ENCODE data around the gene ANXA5. TPM values are rescaled to one million over a fixed set of nuclear protein-coding genes. Genes with fewer than 3 reads are reported as not detected.

Gene ANXA5
- polyA plus RNA-seq, 1 of the 3 experiments (the other 2 are of a cell fraction), result 379 TPM

GRCh38 chr4:121740796-121741409, 44.1 kb upstream of the ANXA5 start:
- no peak overlapping the region for H2AFZ ChIP-seq (ENCODE audit: low read depth)
- POLR2A ChIA-PET, result no interaction called here
- TF ChIP-seq TAF1 (IDR thresholded peaks at IDR 0.05; ENCODE audit: borderline replicate concordance, low read depth, low read length) (no peak), TEAD4 (IDR thresholded peaks at IDR 0.05; ENCODE audit: borderline replicate concordance, insufficient read depth) (no peak), GATA2 (CRISPR knock-in tag; IDR thresholded peaks at IDR 0.05) (no peak)
- TF ChIP-seq, protein P1, sequence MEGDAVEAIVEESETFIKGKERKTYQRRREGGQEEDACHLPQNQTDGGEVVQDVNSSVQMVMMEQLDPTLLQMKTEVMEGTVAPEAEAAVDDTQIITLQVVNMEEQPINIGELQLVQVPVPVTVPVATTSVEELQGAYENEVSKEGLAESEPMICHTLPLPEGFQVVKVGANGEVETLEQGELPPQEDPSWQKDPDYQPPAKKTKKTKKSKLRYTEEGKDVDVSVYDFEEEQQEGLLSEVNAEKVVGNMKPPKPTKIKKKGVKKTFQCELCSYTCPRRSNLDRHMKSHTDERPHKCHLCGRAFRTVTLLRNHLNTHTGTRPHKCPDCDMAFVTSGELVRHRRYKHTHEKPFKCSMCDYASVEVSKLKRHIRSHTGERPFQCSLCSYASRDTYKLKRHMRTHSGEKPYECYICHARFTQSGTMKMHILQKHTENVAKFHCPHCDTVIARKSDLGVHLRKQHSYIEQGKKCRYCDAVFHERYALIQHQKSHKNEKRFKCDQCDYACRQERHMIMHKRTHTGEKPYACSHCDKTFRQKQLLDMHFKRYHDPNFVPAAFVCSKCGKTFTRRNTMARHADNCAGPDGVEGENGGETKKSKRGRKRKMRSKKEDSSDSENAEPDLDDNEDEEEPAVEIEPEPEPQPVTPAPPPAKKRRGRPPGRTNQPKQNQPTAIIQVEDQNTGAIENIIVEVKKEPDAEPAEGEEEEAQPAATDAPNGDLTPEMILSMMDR (IDR thresholded peaks at IDR 0.05), result no peak
- no peaks in the 10 kb centered on the region for H3K79me2 ChIP-seq (ENCODE audit: insufficient read depth)
- H3K36me3 ChIP-seq (replicated peaks in 1 of 2; ENCODE audit: control insufficient read depth in 1 of 2, insufficient read depth in 2 of 2, low read length in 1 of 2), result no peaks in the 10 kb centered on the region
- no peak overlapping the region for H3K27ac ChIP-seq (ENCODE audit: low read depth in 2 of 2, low read length in 1 of 2)
- CTCF ChIA-PET, result interaction anchor here (1.7 kb wide), 1 partner anchor 16 kb away, joined by 3 read pairs; no protein-coding TSS in a partner anchor
- no peak for DNase-seq
- H3K9me2 ChIP-seq, result no peaks in the 10 kb centered on the region
- H3K4me3 ChIP-seq (ENCODE audit: low read depth in 2 of 2, low read length in 1 of 2), result no peak overlapping the region
- no peaks in the 10 kb centered on the region for H3K9me3 ChIP-seq
- H3K27me3 ChIP-seq (ENCODE audit: insufficient read depth), result no peaks in the 10 kb centered on the region
- no peaks in the 10 kb centered on the region for H4K20me1 ChIP-seq (ENCODE audit: insufficient read depth)
- 80% methylated on average over 12 of the region's 12 CpGs for WGBS (ENCODE audit: low lambda C conversion rate)
- H3K4me2 ChIP-seq, result no peak overlapping the region
- H3K4me1 ChIP-seq (ENCODE audit: control insufficient read depth in 1 of 2, insufficient read depth in 2 of 2, low read depth in 1 of 2, low read length in 1 of 2), result peaks cover 0 to 2% of the 10 kb centered on the region in 2 experiments; a peak in 2 of 4 replicates
- no peaks in the 10 kb centered on the region for H3F3A ChIP-seq (replicated peaks; ENCODE audit: insufficient read depth)
- no peak overlapping the region for H3K9ac ChIP-seq

- TF ChIP-seq FOXJ3 (CRISPR knock-in tag; IDR thresholded peaks at IDR 0.05) (no peak), FOXM1 (IDR thresholded peaks at IDR 0.05; ENCODE audit: low read depth) (no peak), TCF12 (IDR thresholded peaks at IDR 0.05) (no peak), MEF2A (IDR thresholded peaks at IDR 0.05; ENCODE audit: borderline replicate concordance, low read depth) (no peak), POLR2AphosphoS5 (IDR thresholded peaks at IDR 0.05; ENCODE audit: low read depth, low read length) (no peak), GABPA (IDR thresholded peaks at IDR 0.05; ENCODE audit: low read depth) (no peak), YY1 (IDR thresholded peaks at IDR 0.05; ENCODE audit: low read depth) (no peak), SIN3A (IDR thresholded peaks at IDR 0.05; ENCODE audit: borderline replicate concordance, low read depth, low read length) (no peak), NFIC (IDR thresholded peaks at IDR 0.05; ENCODE audit: borderline replicate concordance) (no peak)
- TF ChIP-seq, protein P2, sequence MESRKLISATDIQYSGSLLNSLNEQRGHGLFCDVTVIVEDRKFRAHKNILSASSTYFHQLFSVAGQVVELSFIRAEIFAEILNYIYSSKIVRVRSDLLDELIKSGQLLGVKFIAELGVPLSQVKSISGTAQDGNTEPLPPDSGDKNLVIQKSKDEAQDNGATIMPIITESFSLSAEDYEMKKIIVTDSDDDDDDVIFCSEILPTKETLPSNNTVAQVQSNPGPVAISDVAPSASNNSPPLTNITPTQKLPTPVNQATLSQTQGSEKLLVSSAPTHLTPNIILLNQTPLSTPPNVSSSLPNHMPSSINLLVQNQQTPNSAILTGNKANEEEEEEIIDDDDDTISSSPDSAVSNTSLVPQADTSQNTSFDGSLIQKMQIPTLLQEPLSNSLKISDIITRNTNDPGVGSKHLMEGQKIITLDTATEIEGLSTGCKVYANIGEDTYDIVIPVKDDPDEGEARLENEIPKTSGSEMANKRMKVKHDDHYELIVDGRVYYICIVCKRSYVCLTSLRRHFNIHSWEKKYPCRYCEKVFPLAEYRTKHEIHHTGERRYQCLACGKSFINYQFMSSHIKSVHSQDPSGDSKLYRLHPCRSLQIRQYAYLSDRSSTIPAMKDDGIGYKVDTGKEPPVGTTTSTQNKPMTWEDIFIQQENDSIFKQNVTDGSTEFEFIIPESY (IDR thresholded peaks at IDR 0.05; ENCODE audit: borderline replicate concordance, low read depth), result no peak
- TF ChIP-seq, protein P3, sequence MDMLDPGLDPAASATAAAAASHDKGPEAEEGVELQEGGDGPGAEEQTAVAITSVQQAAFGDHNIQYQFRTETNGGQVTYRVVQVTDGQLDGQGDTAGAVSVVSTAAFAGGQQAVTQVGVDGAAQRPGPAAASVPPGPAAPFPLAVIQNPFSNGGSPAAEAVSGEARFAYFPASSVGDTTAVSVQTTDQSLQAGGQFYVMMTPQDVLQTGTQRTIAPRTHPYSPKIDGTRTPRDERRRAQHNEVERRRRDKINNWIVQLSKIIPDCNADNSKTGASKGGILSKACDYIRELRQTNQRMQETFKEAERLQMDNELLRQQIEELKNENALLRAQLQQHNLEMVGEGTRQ (IDR thresholded peaks at IDR 0.05; ENCODE audit: borderline replicate concordance, low read depth, low read length), result no peak
Measured at GRCh38 chr4:121739575-121739974, 42.8 kb upstream of the ANXA5 start.

More at GRCh38 chr4:121739575-121739974, 42.8 kb upstream of the ANXA5 start:
- DNase-seq, result no peak
- ChIA-PET CTCF (interaction anchor here (1.0 to 1.7 kb wide), 2 partner anchors 14 to 369 kb away, joined by 3 read pairs; no protein-coding TSS in a partner anchor), POLR2A (no interaction called here)
- H3K9me2 ChIP-seq, result no peaks in the 10 kb centered on the region
- H3K9me3 ChIP-seq, result no peaks in the 10 kb centered on the region
- H3K4me3 ChIP-seq (ENCODE audit: low read depth in 2 of 2, low read length in 1 of 2), result no peak overlapping the region
- H3K79me2 ChIP-seq (ENCODE audit: insufficient read depth), result no peaks in the 10 kb centered on the region
- 56% methylated on average over 2 of the region's 2 CpGs for WGBS (ENCODE audit: low lambda C conversion rate)
- H3K4me1 ChIP-seq (ENCODE audit: control insufficient read depth in 1 of 2, insufficient read depth in 2 of 2, low read depth in 1 of 2, low read length in 1 of 2), result peaks cover 0 to 2% of the 10 kb centered on the region in 2 experiments; a peak in 2 of 4 replicates
- H3K4me2 ChIP-seq, result no peak overlapping the region
- H3K27ac ChIP-seq (ENCODE audit: low read depth in 2 of 2, low read length in 1 of 2), result no peak overlapping the region
- H3K27me3 ChIP-seq (ENCODE audit: insufficient read depth), result no peaks in the 10 kb centered on the region
- no peak overlapping the region for H3K9ac ChIP-seq
- H2AFZ ChIP-seq (ENCODE audit: low read depth), result peak overlapping the region; percentile 39
- H4K20me1 ChIP-seq (ENCODE audit: insufficient read depth), result no peaks in the 10 kb centered on the region
- H3F3A ChIP-seq (replicated peaks; ENCODE audit: insufficient read depth), result no peaks in the 10 kb centered on the region
- H3K36me3 ChIP-seq (replicated peaks in 1 of 2; ENCODE audit: control insufficient read depth in 1 of 2, insufficient read depth in 2 of 2, low read length in 1 of 2), result no peaks in the 10 kb centered on the region
